Duodenal mucosa (tissue), 2 donors: ENCODE measurements around the gene NOS1.

Experiments
- H3K27ac ChIP-seq: one replicate; pipeline ENCODE4 v1.7.0; 2013; ENCODE audit warnings: low read depth, low read length
- H3K27me3 ChIP-seq, 2 donors: one replicate each; pipeline ENCODE4 v1.7.0; 2013; ENCODE audit warnings: low read length in 2 of 2, control low read depth in 1 of 2; ENCODE audit not compliant: insufficient read depth in 2 of 2, control insufficient read depth in 1 of 2
- H3K36me3 ChIP-seq, 2 donors: one replicate each; pipeline ENCODE4 v1.7.0; 2013; ENCODE audit warnings: low read length in 2 of 2, control low read depth in 1 of 2; ENCODE audit not compliant: insufficient read depth in 2 of 2, control insufficient read depth in 1 of 2
- H3K4me1 ChIP-seq, 2 donors: one replicate each; pipeline ENCODE4 v1.7.0; 2013; ENCODE audit warnings: low read length in 2 of 2, control low read depth in 1 of 2; ENCODE audit not compliant: insufficient read depth in 2 of 2, control insufficient read depth in 1 of 2
- H3K4me3 ChIP-seq, 2 donors: one replicate each; pipeline ENCODE4 v1.7.0; 2013; ENCODE audit warnings: low read length in 2 of 2, low read depth in 1 of 2
- H3K9ac ChIP-seq, 2 donors: one replicate each; pipeline ENCODE4 v1.7.0; 2013; ENCODE audit warnings: low read length in 2 of 2, low read depth in 1 of 2
- H3K9me3 ChIP-seq, 2 donors: one replicate each; pipeline ENCODE4 v1.7.0; 2013; ENCODE audit warnings: low read length in 2 of 2, control low read depth in 1 of 2; ENCODE audit not compliant: control insufficient read depth in 1 of 2

The NOS1 gene

DNA sequence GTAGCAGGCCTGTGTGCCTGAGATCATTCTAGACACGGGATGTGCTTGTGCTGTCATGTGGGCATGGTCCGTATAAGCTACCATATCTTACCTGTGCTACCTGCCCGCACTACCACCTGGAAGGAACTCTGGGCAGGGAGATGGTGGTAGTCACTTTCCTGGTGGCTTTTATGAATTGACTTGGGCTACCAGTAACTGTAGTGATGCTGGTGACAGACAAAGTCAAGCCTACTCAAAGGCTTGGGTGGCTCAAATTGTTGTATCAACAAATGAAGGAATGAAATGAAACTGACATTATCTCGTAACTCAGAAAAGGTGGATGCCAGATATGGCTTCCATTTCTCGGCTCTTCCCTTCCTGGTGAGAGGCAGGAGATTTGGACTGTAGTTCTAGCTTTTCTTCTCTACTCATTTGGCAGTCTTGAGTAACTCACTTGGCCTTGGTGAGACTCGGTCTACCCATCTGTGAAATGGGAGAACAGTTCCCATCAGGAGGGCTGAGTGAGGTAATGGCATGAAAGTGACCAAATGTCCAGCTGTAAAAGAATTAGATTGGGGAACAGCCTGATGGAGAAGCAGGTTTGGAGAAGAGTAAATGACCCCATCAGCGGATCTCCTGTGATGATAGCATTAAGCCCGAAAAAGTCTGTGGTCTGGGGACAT lies 81.3 kb downstream of the NOS1 start:
- Histone ChIP-seq H3K36me3 (no peaks in the 10 kb centered on the region), H3K4me1 (no peaks in the 10 kb centered on the region), H3K9me3 (no peaks in the 10 kb centered on the region), H3K27ac (no peak overlapping the region), H3K27me3 (no peaks in the 10 kb centered on the region), H3K4me3 (no peak overlapping the region), H3K9ac (no peak overlapping the region)

DNA sequence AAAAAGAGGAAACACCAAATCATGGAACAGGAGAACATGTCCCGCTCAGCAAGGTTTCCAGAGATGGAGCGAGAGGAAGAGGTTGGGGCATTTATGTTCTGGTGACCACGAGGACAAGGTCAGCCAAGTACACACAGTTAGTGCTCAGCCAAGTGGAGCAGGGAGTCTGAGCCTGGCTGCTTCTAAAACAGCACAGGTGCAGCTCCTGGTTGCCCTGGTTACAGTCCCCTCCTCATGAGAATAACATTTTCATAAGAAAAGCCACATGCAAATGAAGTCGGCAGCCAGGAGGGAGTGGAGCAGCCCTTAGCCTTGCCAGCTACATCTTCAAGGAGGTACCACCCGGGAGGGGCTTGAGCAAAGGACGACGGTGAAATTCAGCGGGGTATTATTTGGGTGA lies 81.8 kb downstream of the NOS1 start:
- H3K36me3 ChIP-seq = no peaks in the 10 kb centered on the region
- H3K4me1 ChIP-seq = no peaks in the 10 kb centered on the region
- H3K4me3 ChIP-seq = no peak overlapping the region
- no peaks in the 10 kb centered on the region for H3K9me3 ChIP-seq
- no peak overlapping the region for H3K27ac ChIP-seq
- H3K27me3 ChIP-seq = no peaks in the 10 kb centered on the region
- no peak overlapping the region for H3K9ac ChIP-seq

DNA sequence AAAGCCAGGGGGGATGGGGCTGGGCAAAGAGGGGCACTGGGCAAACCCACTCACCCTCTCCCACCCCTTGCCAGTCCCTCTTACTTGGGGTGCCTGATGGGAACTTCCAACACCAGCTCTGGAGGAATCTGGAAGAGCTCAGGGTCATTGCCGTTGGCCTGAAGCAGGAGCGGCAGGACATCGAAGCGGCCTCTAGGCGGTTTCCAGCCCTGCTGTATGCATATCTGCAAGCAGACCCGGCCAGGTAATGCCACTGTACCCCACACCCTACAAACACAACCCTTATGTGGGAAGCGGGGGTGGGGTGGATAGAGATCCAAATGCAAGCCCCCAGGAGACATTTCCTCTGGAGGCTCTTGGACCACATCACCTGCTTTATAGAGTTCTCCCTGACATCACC lies 83.6 kb downstream of the NOS1 start:
- H3K4me3 ChIP-seq = no peak overlapping the region
- no peaks in the 10 kb centered on the region for H3K9me3 ChIP-seq
- no peaks in the 10 kb centered on the region for H3K4me1 ChIP-seq
- peak overlapping the region; percentile 10 for H3K27ac ChIP-seq
- no peaks in the 10 kb centered on the region for H3K27me3 ChIP-seq
- H3K9ac ChIP-seq = no peak overlapping the region
- no peaks in the 10 kb centered on the region for H3K36me3 ChIP-seq

DNA sequence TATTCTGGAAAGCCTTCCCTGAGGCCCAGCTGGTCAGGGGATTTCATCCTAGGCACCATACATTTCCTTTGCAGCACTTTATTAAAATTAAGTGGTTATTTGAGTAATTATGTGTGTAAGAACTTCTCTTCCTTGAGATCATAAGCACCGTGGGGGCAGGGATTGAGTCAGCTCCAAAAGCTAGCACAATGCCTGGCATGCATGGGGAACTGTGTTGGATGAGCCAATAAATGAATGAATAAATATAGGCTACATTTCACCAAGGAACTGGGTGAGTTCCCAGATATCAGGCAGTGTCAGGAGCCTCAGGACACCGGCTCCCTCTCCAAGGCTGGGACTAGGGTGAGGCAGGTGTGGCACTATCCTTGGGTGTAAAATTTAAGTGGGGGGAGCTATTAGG lies 88.3 kb downstream of the NOS1 start:
- Histone ChIP-seq H3K36me3 (no peaks in the 10 kb centered on the region), H3K9ac (no peak overlapping the region), H3K4me3 (no peak overlapping the region), H3K27ac (no peak overlapping the region), H3K9me3 (no peaks in the 10 kb centered on the region), H3K4me1 (no peaks in the 10 kb centered on the region), H3K27me3 (no peaks in the 10 kb centered on the region)

DNA sequence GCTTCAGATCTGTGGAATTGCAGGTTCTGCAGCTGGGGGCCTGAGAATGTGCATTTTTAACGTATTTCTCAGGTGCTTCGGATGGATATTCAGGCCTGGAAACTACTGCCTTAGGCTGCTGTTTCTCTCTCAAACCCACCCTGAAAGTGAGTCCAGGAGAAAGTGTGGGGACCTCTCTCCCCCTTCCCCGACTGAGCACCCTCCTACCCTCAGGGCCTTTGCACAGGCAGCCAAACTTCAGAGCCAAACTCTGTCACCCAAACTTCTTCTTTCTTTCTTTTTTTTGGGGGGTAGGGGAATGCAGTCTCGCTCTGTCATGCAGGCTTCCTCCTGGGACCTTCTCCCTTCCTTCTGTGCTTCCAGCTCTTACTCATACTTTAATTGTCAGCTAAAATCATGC lies 88.7 kb downstream of the NOS1 start:
- H3K9ac ChIP-seq = no peak overlapping the region

DNA sequence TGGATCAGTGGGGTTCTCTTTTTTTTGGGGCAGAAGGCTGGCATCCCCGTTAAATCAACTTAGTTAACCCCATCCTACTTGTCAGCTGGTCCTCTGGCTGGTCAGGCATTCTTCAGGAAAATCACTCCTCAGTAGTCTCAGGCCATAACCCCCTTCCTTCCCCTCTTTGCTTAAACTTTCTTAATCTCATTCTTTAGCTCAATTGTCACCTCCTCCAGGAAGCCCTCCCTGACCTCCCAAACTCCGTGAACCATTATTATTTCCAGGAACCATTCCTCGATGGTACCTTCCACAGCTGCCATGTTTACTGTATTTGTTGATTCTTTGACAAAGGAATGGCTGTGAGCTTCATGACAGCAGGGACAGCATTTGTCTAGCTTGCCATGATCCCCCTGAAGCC lies 98.7 kb downstream of the NOS1 start:
- H3K27ac ChIP-seq = no peak overlapping the region
- no peaks in the 10 kb centered on the region for H3K27me3 ChIP-seq
- H3K9me3 ChIP-seq = no peaks in the 10 kb centered on the region
- H3K4me3 ChIP-seq = no peak overlapping the region
- no peaks in the 10 kb centered on the region for H3K36me3 ChIP-seq
- no peaks in the 10 kb centered on the region for H3K4me1 ChIP-seq
- H3K9ac ChIP-seq = no peak overlapping the region

More for the DNA sequence above, 88.7 kb downstream of the NOS1 start:
- no peak overlapping the region for H3K27ac ChIP-seq
- H3K36me3 ChIP-seq = no peaks in the 10 kb centered on the region
- no peaks in the 10 kb centered on the region for H3K4me1 ChIP-seq
- H3K9me3 ChIP-seq = no peaks in the 10 kb centered on the region
- H3K4me3 ChIP-seq = no peak overlapping the region
- H3K27me3 ChIP-seq = no peaks in the 10 kb centered on the region

DNA sequence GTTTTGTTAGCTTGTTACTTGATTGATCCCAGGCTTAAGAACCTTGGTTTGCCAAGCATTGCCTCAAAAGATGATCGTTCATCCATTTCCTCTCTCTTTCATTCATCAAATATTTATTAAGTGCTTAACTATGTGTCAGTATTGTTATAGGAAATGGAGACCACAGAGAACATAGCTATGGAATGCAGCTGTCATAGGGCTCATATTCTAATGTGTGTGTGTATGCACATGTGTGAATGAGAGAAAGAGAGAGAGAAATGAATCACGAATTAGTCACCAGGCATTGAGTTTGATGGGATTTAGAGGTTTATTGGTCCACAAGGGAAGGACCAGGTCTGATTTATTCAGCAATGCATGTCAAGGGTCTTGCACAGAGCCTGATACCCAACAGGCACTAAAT lies 100.2 kb downstream of the NOS1 start:
- Histone ChIP-seq H3K4me3 (no peak overlapping the region), H3K4me1 (no peaks in the 10 kb centered on the region), H3K9me3 (no peaks in the 10 kb centered on the region), H3K27me3 (no peaks in the 10 kb centered on the region), H3K9ac (no peak overlapping the region), H3K27ac (no peak overlapping the region), H3K36me3 (no peaks in the 10 kb centered on the region)

DNA sequence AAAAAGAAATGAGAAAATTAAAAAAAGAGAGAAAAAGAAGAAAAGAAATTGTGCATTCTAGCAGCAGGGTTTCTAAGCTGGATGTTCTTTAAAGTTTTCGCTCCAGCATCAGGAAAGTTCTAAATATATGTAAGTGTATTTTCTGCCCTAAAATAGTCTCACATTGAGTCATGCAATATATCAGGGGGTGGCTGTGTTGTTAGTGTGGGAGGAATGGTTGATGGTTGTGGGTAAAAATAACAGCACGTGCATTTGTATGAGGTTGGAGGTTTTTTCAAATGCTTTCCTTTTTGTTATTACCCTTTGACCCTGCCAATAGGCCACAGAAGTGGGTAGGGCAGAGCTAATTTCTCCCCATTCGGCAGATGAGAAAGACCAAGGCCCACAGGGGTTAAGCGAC lies 106.0 kb downstream of the NOS1 start:
- no peak overlapping the region for H3K4me3 ChIP-seq
- H3K36me3 ChIP-seq = no peaks in the 10 kb centered on the region
- no peaks in the 10 kb centered on the region for H3K27me3 ChIP-seq
- no peak overlapping the region for H3K27ac ChIP-seq
- H3K4me1 ChIP-seq = no peaks in the 10 kb centered on the region
- H3K9me3 ChIP-seq = peaks cover 0 to 4% of the 10 kb centered on the region in 2 donors
- H3K9ac ChIP-seq = no peak overlapping the region

DNA sequence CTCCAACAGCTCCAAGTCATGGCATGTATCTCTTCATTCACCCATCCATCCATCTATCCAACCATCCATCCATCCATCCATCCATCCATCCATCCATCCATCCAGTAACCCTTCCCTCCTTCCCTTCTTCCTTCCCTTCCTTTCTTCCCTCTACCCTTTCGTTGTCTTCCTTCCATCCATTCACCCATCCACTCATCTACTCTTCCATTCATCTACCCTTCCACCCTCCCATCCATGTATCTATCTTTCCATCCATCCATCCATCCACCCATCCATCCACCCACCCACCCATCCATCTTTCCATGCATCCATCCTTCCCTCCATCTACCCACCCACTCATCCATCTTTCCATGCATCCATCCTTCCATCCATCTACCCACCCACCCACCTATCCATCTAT lies 117.9 kb downstream of the NOS1 start:
- no peaks in the 10 kb centered on the region for H3K4me1 ChIP-seq
- no peak overlapping the region for H3K4me3 ChIP-seq
- H3K9me3 ChIP-seq = no peaks in the 10 kb centered on the region
- no peak overlapping the region for H3K9ac ChIP-seq
- H3K27me3 ChIP-seq = no peaks in the 10 kb centered on the region
- H3K36me3 ChIP-seq = no peaks in the 10 kb centered on the region
- H3K27ac ChIP-seq = no peak overlapping the region

DNA sequence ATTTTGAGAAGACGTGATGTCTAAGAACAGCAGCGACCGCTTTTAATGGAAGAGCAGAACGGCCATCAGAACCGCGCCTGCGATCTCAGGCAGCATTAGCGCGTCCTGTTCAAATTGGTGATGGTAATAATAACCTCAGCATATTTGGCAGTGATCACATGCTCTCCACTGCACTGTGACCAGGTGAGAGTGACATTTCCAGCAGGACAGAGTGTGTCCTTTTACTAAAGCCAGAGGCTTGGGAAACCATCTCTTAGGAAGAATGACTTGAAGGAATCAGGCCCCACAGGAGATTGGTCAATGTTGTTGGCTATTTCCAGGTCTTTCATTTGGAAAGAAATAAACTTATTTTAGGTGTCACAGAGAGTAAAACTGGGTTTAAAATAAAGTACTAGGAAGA lies 119.7 kb downstream of the NOS1 start:
- Histone ChIP-seq H3K4me1 (no peaks in the 10 kb centered on the region), H3K9me3 (no peaks in the 10 kb centered on the region), H3K27me3 (peaks cover 0 to 4% of the 10 kb centered on the region in 2 donors), H3K36me3 (no peaks in the 10 kb centered on the region), H3K27ac (no peak overlapping the region), H3K4me3 (no peak overlapping the region), H3K9ac (no peak overlapping the region)
